WERI-Rb-1 (cell line): ENCODE data around the gene CPT1B.
A peak's percentile ranks its signal among the peaks of the same experiment; 100 is the strongest.
"Not testable (repeated sequence)": the region's sequence is repeated elsewhere in the genome, so short reads cannot be mapped to it uniquely, and the experiment has no call there.

Experiments
- DNase-seq: peaks from one replicate; pipeline ENCODE4 v3.0.0-alpha.2; 2020
- H3K27ac ChIP-seq: fragments of 250-450 bp; sonication (Bioruptor Pico); 2 replicates; pipeline ENCODE4 v1.5.1; 2020; ENCODE audit warnings: mild to moderate bottlenecking, moderate library complexity
- H3K27me3 ChIP-seq: fragments of 250-450 bp; sonication (Bioruptor Pico); 2 replicates; pipeline ENCODE4 v1.5.1; 2021; ENCODE audit warnings: mild to moderate bottlenecking, low read depth, moderate library complexity; ENCODE audit not compliant: insufficient read depth, severe bottlenecking
- H3K36me3 ChIP-seq: fragments of 250-450 bp; sonication (Bioruptor Pico); 2 replicates; pipeline ENCODE4 v1.5.1; 2020; ENCODE audit warnings: mild to moderate bottlenecking, moderate library complexity
- H3K4me3 ChIP-seq: 2 replicates; pipeline ENCODE4 v1.5.1; 2011; ENCODE audit warnings: low read depth, mild to moderate bottlenecking, control low read depth, low read length
- H3K9me3 ChIP-seq: fragments of 250-450 bp; sonication (Bioruptor Pico); 2 replicates; pipeline ENCODE4 v1.5.1; 2021; ENCODE audit warnings: mild to moderate bottlenecking, moderate library complexity; ENCODE audit not compliant: severe bottlenecking
- TF ChIP-seq, protein P1 (sequence below): IDR thresholded peaks from 2 replicates; pipeline ENCODE4 v1.5.1; 2011; ENCODE audit warnings: low read depth, mild to moderate bottlenecking, control low read depth, inconsistent platforms, low read length

The CPT1B gene

DNA sequence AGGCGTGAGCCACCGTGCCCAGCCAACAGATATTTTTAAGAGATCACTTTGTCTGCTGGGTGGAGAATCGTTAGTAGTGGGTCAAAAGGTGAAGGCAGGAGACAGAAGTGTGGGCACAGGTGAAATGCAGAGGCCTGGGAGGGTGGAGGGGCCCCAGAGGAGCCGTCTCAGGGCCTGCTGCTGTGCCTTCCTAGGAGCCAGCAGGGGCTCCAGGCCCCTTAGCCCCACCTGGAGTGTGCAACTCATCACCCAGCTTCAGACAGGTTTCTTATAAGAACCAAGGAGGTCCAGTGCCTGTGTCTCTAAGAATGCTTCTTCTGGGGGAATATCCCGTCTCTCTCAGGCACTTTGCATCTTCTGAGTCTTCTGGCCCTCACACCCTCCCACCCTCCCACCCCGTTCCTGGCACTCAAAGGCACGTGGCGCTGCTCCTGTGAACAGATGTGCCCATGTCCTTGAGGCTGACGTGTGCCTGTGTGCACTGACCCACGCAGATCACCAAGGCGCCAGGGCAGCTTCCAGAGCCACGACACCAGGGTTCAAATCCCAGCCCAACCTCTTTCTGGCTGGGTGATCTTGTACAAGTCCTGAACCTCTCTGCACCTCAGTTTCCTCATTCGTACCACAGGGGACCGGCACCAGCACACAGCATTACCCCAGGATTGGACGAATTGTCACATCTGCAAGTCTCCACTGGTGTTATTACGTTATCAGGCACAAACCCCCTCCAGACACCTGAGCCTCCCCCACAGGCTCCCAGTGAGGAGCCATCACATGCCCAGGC, 46.3 kb upstream of the CPT1B start:
- no peak overlapping the region for H3K4me3 ChIP-seq
- no peaks in the 10 kb centered on the region for H3K9me3 ChIP-seq
- TF ChIP-seq, protein P1, sequence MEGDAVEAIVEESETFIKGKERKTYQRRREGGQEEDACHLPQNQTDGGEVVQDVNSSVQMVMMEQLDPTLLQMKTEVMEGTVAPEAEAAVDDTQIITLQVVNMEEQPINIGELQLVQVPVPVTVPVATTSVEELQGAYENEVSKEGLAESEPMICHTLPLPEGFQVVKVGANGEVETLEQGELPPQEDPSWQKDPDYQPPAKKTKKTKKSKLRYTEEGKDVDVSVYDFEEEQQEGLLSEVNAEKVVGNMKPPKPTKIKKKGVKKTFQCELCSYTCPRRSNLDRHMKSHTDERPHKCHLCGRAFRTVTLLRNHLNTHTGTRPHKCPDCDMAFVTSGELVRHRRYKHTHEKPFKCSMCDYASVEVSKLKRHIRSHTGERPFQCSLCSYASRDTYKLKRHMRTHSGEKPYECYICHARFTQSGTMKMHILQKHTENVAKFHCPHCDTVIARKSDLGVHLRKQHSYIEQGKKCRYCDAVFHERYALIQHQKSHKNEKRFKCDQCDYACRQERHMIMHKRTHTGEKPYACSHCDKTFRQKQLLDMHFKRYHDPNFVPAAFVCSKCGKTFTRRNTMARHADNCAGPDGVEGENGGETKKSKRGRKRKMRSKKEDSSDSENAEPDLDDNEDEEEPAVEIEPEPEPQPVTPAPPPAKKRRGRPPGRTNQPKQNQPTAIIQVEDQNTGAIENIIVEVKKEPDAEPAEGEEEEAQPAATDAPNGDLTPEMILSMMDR = no peak
- H3K36me3 ChIP-seq = peaks cover 2% of the 10 kb centered on the region; the same call in 1 of the 2 replicates
- H3K27ac ChIP-seq = no peak overlapping the region
- DNase-seq = no peak
- no peaks in the 10 kb centered on the region for H3K27me3 ChIP-seq

DNA sequence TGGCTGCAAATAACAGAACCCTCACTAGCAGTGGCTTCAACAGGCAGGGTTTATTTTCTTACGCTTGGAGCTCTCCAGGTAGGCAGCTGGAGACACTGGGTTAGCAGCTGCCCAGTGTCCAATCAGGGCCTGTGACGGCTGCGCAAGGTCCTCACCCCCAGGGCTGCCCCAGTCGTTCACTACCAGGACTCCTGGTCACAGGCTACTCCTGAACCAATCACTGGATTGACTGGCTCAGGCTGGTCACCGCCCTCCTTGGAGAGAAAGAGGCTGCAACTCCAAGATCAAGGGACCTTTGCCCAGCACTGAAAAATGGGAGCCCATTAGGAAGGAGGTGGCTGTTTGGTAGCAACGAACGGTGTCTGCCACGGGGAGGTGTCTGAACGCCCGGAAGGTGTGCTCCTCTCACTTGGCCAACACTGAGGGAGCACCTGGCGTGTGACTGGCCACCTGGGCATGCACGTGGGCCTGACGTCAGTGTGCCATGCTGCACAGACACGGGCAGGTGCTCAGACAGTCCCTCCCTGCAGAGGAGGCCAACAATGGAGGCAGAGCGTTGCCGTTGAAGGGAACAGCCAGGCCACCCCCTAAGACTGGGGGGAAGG, 44.6 kb upstream of the CPT1B start:
- Histone ChIP-seq H3K9me3 (no peaks in the 10 kb centered on the region), H3K36me3 (peaks cover 2% of the 10 kb centered on the region; the same call in 1 of the 2 replicates), H3K27ac (no peak overlapping the region), H3K27me3 (no peaks in the 10 kb centered on the region), H3K4me3 (no peak overlapping the region)
- DNase-seq = no peak
- TF ChIP-seq, protein P1 = no peak

DNA sequence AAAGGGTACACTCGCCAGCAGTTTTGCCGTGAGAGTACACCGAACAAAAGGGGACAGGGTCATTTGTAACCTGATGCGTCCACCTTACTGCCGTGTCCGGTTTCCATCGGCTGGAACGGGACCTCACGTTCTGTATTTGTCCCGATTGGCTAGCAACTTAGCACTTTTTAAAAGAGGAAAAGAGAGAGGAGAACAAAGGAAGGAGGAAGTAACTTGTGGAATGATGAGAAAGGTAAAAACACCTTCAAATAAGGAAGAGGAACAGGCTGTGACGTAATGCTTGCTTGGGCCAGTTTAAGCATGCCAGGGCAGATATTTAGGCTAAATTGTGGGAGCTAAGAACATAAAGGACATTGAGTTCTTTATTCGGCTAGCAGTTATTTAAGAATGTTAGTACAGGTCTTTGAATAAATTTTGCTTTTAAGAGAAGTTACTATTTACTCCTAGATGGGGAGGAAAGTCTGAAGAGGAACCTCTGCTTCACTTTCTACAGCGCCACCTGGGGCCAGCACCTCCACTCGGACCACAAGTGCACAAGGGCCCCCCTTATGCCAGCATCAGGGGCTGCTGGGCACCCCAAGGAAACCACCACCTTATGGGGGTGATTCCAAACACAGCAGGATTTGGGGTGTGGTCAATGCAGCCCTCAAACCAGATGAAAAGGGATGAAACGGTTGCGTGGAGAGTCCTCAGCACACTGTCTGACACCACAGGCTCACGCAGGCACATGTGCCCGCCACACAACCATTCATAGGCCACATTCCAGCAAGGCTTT, 43.9 kb upstream of the CPT1B start:
- Histone ChIP-seq H3K36me3 (peaks cover 2% of the 10 kb centered on the region; the same call in 1 of the 2 replicates), H3K27ac (no peak overlapping the region), H3K4me3 (no peak overlapping the region), H3K27me3 (no peaks in the 10 kb centered on the region), H3K9me3 (no peaks in the 10 kb centered on the region)
- TF ChIP-seq, protein P1 = no peak
- no peak for DNase-seq

DNA sequence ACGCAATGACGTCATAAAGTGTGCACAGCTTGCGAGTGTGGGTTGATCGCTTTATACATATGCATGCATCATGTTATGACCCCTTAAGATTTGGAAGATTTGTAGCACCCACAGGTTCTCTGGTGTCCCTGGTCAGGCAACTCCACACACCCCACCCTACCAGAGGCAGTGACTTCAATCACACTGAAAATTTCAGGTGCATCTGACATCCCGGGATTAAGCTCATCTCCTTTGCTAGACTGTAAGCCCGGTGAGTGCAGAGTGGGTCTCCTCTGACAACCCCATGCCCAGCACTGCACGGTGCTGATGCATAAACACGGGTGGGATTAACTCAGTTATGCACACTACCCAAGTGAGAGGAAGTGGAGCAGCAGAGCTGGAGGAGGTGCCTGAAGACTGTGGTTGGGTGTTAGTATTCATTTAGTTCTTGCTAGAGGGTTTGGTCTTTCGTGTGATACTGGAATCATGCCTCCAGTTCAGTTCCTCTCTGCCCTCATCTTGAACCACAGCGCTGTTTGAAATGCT, 43.2 kb upstream of the CPT1B start:
- H3K27me3 ChIP-seq = no peaks in the 10 kb centered on the region
- H3K9me3 ChIP-seq = no peaks in the 10 kb centered on the region
- no peak overlapping the region for H3K27ac ChIP-seq
- no peak overlapping the region for H3K4me3 ChIP-seq
- peaks cover 2% of the 10 kb centered on the region; the same call in 1 of the 2 replicates for H3K36me3 ChIP-seq
- TF ChIP-seq, protein P1 = no peak
- no peak for DNase-seq

DNA sequence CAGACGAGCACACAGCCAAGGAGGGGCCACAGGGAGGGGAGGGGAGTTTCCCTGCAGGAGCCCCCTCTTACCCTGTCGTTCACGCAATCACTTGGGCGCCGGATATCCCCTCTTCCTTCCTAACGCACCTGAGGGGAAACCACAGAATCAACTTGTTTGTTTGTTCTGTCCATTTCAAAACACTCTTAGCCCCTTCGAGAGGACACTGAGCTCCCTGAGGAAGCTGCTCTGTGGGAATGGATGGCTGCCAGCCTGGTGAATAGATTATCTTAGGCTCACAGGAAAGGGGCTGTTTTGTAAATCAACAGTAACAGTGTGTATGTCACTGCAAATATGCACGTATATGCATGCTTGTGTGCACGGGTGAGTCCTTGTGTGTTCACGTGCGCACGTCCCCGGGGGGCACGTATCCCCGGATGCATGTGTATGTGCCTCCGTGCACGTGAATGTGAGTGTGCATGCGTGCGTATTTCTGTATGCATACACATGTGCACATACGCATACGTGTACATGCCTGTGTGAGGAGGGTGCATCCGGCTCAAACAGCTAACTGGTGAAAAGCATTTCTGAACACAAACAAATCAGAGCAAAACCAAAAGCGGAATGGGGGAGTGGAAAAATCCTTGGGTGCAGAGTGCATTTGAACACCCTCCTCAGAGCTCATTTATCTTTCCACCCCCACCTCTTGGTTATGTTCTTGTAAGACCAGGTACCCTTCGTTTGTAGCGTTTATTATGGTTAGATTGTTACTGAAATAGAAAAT, 42.5 kb upstream of the CPT1B start:
- Histone ChIP-seq H3K9me3 (no peaks in the 10 kb centered on the region), H3K4me3 (peak overlapping the region; percentile 53), H3K27me3 (no peaks in the 10 kb centered on the region), H3K27ac (no peak overlapping the region), H3K36me3 (peaks cover 2% of the 10 kb centered on the region; the same call in 1 of the 2 replicates)
- TF ChIP-seq, protein P1 = peak; percentile 65; the same call in 1 of the 2 replicates
- DNase-seq = peak; percentile 85

DNA sequence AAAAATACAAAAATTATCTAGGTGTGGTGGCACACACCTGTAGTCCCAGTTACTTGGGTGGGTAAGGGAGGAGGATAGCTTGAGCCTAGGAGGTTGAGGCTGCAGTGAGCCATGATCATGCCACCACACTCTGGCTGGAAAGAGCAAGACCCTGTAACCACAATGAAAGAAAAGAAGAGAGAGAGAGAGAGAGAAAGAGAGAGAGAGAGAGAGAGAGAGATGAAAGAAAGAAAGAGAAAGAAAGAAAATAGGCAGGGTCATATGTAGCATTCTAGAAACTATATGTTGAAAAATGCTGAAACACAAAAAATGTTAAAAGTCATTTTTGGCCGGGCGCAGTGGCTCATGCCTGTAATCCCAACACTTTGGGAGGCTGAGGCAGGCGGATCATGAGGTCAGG, 36.1 kb upstream of the CPT1B start:
- not testable (repeated sequence) for H3K27me3 ChIP-seq, H3K9me3 ChIP-seq, H3K4me3 ChIP-seq, H3K27ac ChIP-seq, DNase-seq
- H3K36me3 ChIP-seq = peaks cover 15% of the 10 kb centered on the region
